Panc1 (cell line): ENCODE measurements around the gene NCK1. TPM values are rescaled to one million over a fixed set of nuclear protein-coding genes. Genes with fewer than 3 reads are reported as not detected.

Experiments used
- ATAC-seq: fragments of 200-7000 bp; cut with Tn5 transposase; 2 replicates; pipeline ENCODE4 v1.9.1; 2020; ENCODE audit warnings: mild to moderate bottlenecking, moderate library complexity
- BruUV-seq: library from RNA; stranded (reverse); fragments of 400-500 nt; replicated peaks from 2 replicates; lab custom pipeline; 2021; lab: Mats Ljungman, UMichigan
- CTCF ChIA-PET: fragments of 300-600 bp; sonication (Branson Sonifier 250); formaldehyde crosslinking; loops from one replicate; lab custom pipeline; 2022; ENCODE audit warnings: antibody characterized with exemption; lab: Charles Lee
- POLR2A ChIA-PET: fragments of 300-600 bp; sonication (Branson Sonifier 250); formaldehyde crosslinking; loops from one replicate; lab custom pipeline; 2022; ENCODE audit warnings: antibody characterized with exemption; lab: Charles Lee
- DNase-seq: peaks from one replicate; pipeline ENCODE4 v3.0.0-alpha.2; 2010; ENCODE audit warnings: low read depth, low spot score
- H3K27ac ChIP-seq: 2 replicates; pipeline ENCODE4 v1.5.1; 2011; ENCODE audit warnings: mild to moderate bottlenecking, low read length, inconsistent platforms
- H3K27me3 ChIP-seq: fragments of 200-500 bp; sonication (Bioruptor generic); 2 replicates; pipeline ENCODE4 v1.6.0; 2014; ENCODE audit warnings: low read length, inconsistent platforms; ENCODE audit not compliant: control insufficient read depth, insufficient read depth
- H3K36me3 ChIP-seq: fragments of 200-500 bp; sonication (Bioruptor generic); 2 replicates; pipeline ENCODE4 v1.5.1; 2014; ENCODE audit warnings: inconsistent platforms, mild to moderate bottlenecking, low read length, moderate library complexity; ENCODE audit not compliant: control insufficient read depth, insufficient read depth
- H3K4me1 ChIP-seq: 2 replicates; pipeline ENCODE4 v1.5.1; 2011; ENCODE audit warnings: inconsistent platforms, mild to moderate bottlenecking, low read length, moderate library complexity; ENCODE audit not compliant: control insufficient read depth, insufficient read depth
- H3K4me3 ChIP-seq, 2 experiments: 2 replicates each; pipeline ENCODE4 v1.5.1; 2011 to 2012; ENCODE audit warnings: low read depth in 2 of 2, low read length in 2 of 2, mild to moderate bottlenecking in 2 of 2, inconsistent platforms in 1 of 2, moderate library complexity in 1 of 2
- H3K9me3 ChIP-seq: fragments of 200-500 bp; sonication (Bioruptor generic); 2 replicates; pipeline ENCODE4 v1.5.1; 2014; ENCODE audit warnings: low read depth, mild to moderate bottlenecking, inconsistent platforms, low read length, moderate library complexity; ENCODE audit not compliant: control insufficient read depth, insufficient read depth
- CTCF ChIP-seq: fragments of 450-650 bp; IDR thresholded peaks from 2 replicates; pipeline ENCODE4 v1.5.1; 2017; ENCODE audit warnings: mild to moderate bottlenecking
- POLR2AphosphoS5 ChIP-seq: IDR thresholded peaks from 2 replicates; pipeline ENCODE4 v1.6.1; 2012; ENCODE audit warnings: mild to moderate bottlenecking, low read depth, low read length, moderate library complexity
- REST ChIP-seq, 2 experiments: IDR thresholded peaks; 2 replicates each; pipeline ENCODE4 v1.6.1; 2011 to 2012; ENCODE audit warnings: low read depth in 2 of 2, control low read depth in 1 of 2, low read length in 1 of 2, mild to moderate bottlenecking in 1 of 2, moderate library complexity in 1 of 2; ENCODE audit not compliant: insufficient read depth in 1 of 2
- SIN3A ChIP-seq: IDR thresholded peaks from 2 replicates; pipeline ENCODE4 v1.6.1; 2012; ENCODE audit warnings: low read depth, mild to moderate bottlenecking, low read length, moderate library complexity, borderline replicate concordance; ENCODE audit not compliant: insufficient read depth
- TCF7L2 ChIP-seq: IDR thresholded peaks from 2 replicates; pipeline ENCODE4 v1.6.1; 2011; ENCODE audit warnings: mild to moderate bottlenecking, low read depth, low read length, inconsistent platforms
- in situ Hi-C: cut with HindIII; loops from 2 replicates; pipeline ENCODE4 v1.10.0; 2016; ENCODE audit warnings: low sequenced_read_pairs, low pct_unique_long_range_greater_than_20kb
- intact Hi-C: fragments of 100-400 bp; cut with micrococcal nuclease; formaldehyde crosslinking; loops from one replicate; pipeline ENCODE4 v1.10.0; 2022; ENCODE audit not compliant: unreplicated experiment
- total RNA-seq: library from RNA; stranded (reverse); gene quantifications from one replicate; pipeline ENCODE4 v1.2.1, GENCODE V29; 2021; ENCODE audit not compliant: unreplicated experiment

The NCK1 gene
- total RNA-seq, 1 experiment from 2014 or later, result 43.5 TPM

GRCh38 chr3:136949708-136950107 is 87.7 kb downstream of the NCK1 start:
- intact Hi-C loops (no loop called here), in situ Hi-C loops (no loop called here)
- no peak for ATAC-seq
- CTCF ChIA-PET, result no interaction called here
- no peak for TF ChIP-seq POLR2AphosphoS5
- peak; percentile 21; the same call in 1 of the 2 replicates for TF ChIP-seq CTCF
- H3K4me3 ChIP-seq, result no peak overlapping the region
- peaks cover 14% of the 10 kb centered on the region; the same call in 1 of the 2 replicates for H3K36me3 ChIP-seq
- POLR2A ChIA-PET, result no interaction called here
- DNase-seq, result no peak
- H3K4me1 ChIP-seq, result peaks cover 3% of the 10 kb centered on the region
- no peaks in the 10 kb centered on the region for H3K9me3 ChIP-seq
- no TSS peak for BruUV-seq
- H3K27ac ChIP-seq, result no peak overlapping the region
- no peaks in the 10 kb centered on the region for H3K27me3 ChIP-seq

- no peak for DNase-seq
- intact Hi-C loops, result no loop called here
- no peak overlapping the region for H3K27ac ChIP-seq
- POLR2A ChIA-PET, result no interaction called here
- H3K4me3 ChIP-seq, result no peak overlapping the region
- no peaks in the 10 kb centered on the region for H3K9me3 ChIP-seq
- H3K36me3 ChIP-seq, result peaks cover 14% of the 10 kb centered on the region; the same call in 1 of the 2 replicates
- CTCF ChIA-PET, result no interaction called here
- TF ChIP-seq TCF7L2 (no peak), POLR2AphosphoS5 (no peak), REST (IDR thresholded peaks at IDR 0.05; ENCODE audit: insufficient read depth in 1 of 2, low read depth in 2 of 2, low read length in 1 of 2) (no peak), CTCF (no peak), SIN3A (no peak)
- peaks cover 12% of the 10 kb centered on the region for H3K4me1 ChIP-seq
- H3K27me3 ChIP-seq, result no peaks in the 10 kb centered on the region
- no TSS peak for BruUV-seq
- in situ Hi-C loops, result no loop called here
- ATAC-seq, result no peak
Observed at GRCh38 chr3:136950623-136951022, 88.6 kb downstream of the NCK1 start.
